ENCODE results near the gene LRRC25.

The LRRC25 gene

GRCh38 chr19:18433735-18434398, 36.4 kb upstream of the LRRC25 start:
- no peaks in the 10 kb centered on the region for H3K27me3 ChIP-seq (ENCODE audit: control insufficient read depth, insufficient read depth, low read length)
- H3K4me3 ChIP-seq (ENCODE audit: low read depth, low read length): peak overlapping the region; percentile 13
- H3K9me3 ChIP-seq (ENCODE audit: control insufficient read depth, insufficient read depth, low read length): no peaks in the 10 kb centered on the region
- H3K4me1 ChIP-seq (ENCODE audit: control insufficient read depth, insufficient read depth, low read length): peaks cover 8% of the 10 kb centered on the region
- H3K9ac ChIP-seq (ENCODE audit: low read depth, low read length): no peak overlapping the region
- H3K36me3 ChIP-seq (ENCODE audit: control insufficient read depth, insufficient read depth, low read length): peaks cover 20% of the 10 kb centered on the region

GRCh38 chr19:18433015-18433691, 35.7 kb upstream of the LRRC25 start:
- Histone ChIP-seq H3K4me1 (ENCODE audit: control insufficient read depth, insufficient read depth, low read length) (peaks cover 7% of the 10 kb centered on the region), H3K9ac (ENCODE audit: low read depth, low read length) (peak overlapping the region; percentile 65), H3K4me3 (ENCODE audit: low read depth, low read length) (peak overlapping the region; percentile 32), H3K27me3 (ENCODE audit: control insufficient read depth, insufficient read depth, low read length) (no peaks in the 10 kb centered on the region), H3K9me3 (ENCODE audit: control insufficient read depth, insufficient read depth, low read length) (no peaks in the 10 kb centered on the region), H3K36me3 (ENCODE audit: control insufficient read depth, insufficient read depth, low read length) (peaks cover 20% of the 10 kb centered on the region)

GRCh38 chr19:18432275-18433014, 35.0 kb upstream of the LRRC25 start:
- H3K9ac ChIP-seq (ENCODE audit: low read depth, low read length): peak overlapping the region; percentile 65
- H3K9me3 ChIP-seq (ENCODE audit: control insufficient read depth, insufficient read depth, low read length): no peaks in the 10 kb centered on the region
- no peaks in the 10 kb centered on the region for H3K27me3 ChIP-seq (ENCODE audit: control insufficient read depth, insufficient read depth, low read length)
- peak overlapping the region; percentile 32 for H3K4me3 ChIP-seq (ENCODE audit: low read depth, low read length)
- H3K36me3 ChIP-seq (ENCODE audit: control insufficient read depth, insufficient read depth, low read length): peaks cover 20% of the 10 kb centered on the region
- peaks cover 7% of the 10 kb centered on the region for H3K4me1 ChIP-seq (ENCODE audit: control insufficient read depth, insufficient read depth, low read length)

GRCh38 chr19:18431351-18432197, 34.2 kb upstream of the LRRC25 start:
- Histone ChIP-seq H3K9me3 (ENCODE audit: control insufficient read depth, insufficient read depth, low read length) (no peaks in the 10 kb centered on the region), H3K4me1 (ENCODE audit: control insufficient read depth, insufficient read depth, low read length) (peaks cover 7% of the 10 kb centered on the region), H3K27me3 (ENCODE audit: control insufficient read depth, insufficient read depth, low read length) (no peaks in the 10 kb centered on the region), H3K4me3 (ENCODE audit: low read depth, low read length) (peak overlapping the region; percentile 22), H3K36me3 (ENCODE audit: control insufficient read depth, insufficient read depth, low read length) (peaks cover 20% of the 10 kb centered on the region), H3K9ac (ENCODE audit: low read depth, low read length) (no peak overlapping the region)

- H3K27me3 ChIP-seq (ENCODE audit: control insufficient read depth, insufficient read depth, low read length): no peaks in the 10 kb centered on the region
- H3K4me1 ChIP-seq (ENCODE audit: control insufficient read depth, insufficient read depth, low read length): peaks cover 4% of the 10 kb centered on the region
- no peak overlapping the region for H3K4me3 ChIP-seq (ENCODE audit: low read depth, low read length)
- H3K9me3 ChIP-seq (ENCODE audit: control insufficient read depth, insufficient read depth, low read length): no peaks in the 10 kb centered on the region
- no peak overlapping the region for H3K9ac ChIP-seq (ENCODE audit: low read depth, low read length)
- H3K36me3 ChIP-seq (ENCODE audit: control insufficient read depth, insufficient read depth, low read length): peaks cover 11% of the 10 kb centered on the region
Measured at GRCh38 chr19:18430417-18431144, 33.2 kb upstream of the LRRC25 start.

- Histone ChIP-seq H3K36me3 (ENCODE audit: control insufficient read depth, insufficient read depth, low read length) (peaks cover 4% of the 10 kb centered on the region), H3K9me3 (ENCODE audit: control insufficient read depth, insufficient read depth, low read length) (no peaks in the 10 kb centered on the region), H3K9ac (ENCODE audit: low read depth, low read length) (peak overlapping the region; percentile 16), H3K27me3 (ENCODE audit: control insufficient read depth, insufficient read depth, low read length) (no peaks in the 10 kb centered on the region), H3K4me3 (ENCODE audit: low read depth, low read length) (peak overlapping the region; percentile 37), H3K4me1 (ENCODE audit: control insufficient read depth, insufficient read depth, low read length) (peaks cover 4% of the 10 kb centered on the region)
Measured at GRCh38 chr19:18429717-18430416, 32.4 kb upstream of the LRRC25 start.

GRCh38 chr19:18428787-18429674, 31.6 kb upstream of the LRRC25 start:
- Histone ChIP-seq H3K9ac (ENCODE audit: low read depth, low read length) (no peak overlapping the region), H3K4me3 (ENCODE audit: low read depth, low read length) (peak overlapping the region; percentile 60), H3K36me3 (ENCODE audit: control insufficient read depth, insufficient read depth, low read length) (no peaks in the 10 kb centered on the region), H3K9me3 (ENCODE audit: control insufficient read depth, insufficient read depth, low read length) (no peaks in the 10 kb centered on the region), H3K4me1 (ENCODE audit: control insufficient read depth, insufficient read depth, low read length) (peaks cover 4% of the 10 kb centered on the region), H3K27me3 (ENCODE audit: control insufficient read depth, insufficient read depth, low read length) (no peaks in the 10 kb centered on the region)

GRCh38 chr19:18428173-18428786, 30.9 kb upstream of the LRRC25 start:
- no peaks in the 10 kb centered on the region for H3K36me3 ChIP-seq (ENCODE audit: control insufficient read depth, insufficient read depth, low read length)
- H3K4me3 ChIP-seq (ENCODE audit: low read depth, low read length): peak overlapping the region; percentile 60
- H3K9me3 ChIP-seq (ENCODE audit: control insufficient read depth, insufficient read depth, low read length): no peaks in the 10 kb centered on the region
- H3K27me3 ChIP-seq (ENCODE audit: control insufficient read depth, insufficient read depth, low read length): no peaks in the 10 kb centered on the region
- H3K9ac ChIP-seq (ENCODE audit: low read depth, low read length): no peak overlapping the region
- H3K4me1 ChIP-seq (ENCODE audit: control insufficient read depth, insufficient read depth, low read length): peaks cover 7% of the 10 kb centered on the region

GRCh38 chr19:18427743-18428113, 30.3 kb upstream of the LRRC25 start:
- Histone ChIP-seq H3K36me3 (ENCODE audit: control insufficient read depth, insufficient read depth, low read length) (no peaks in the 10 kb centered on the region), H3K9me3 (ENCODE audit: control insufficient read depth, insufficient read depth, low read length) (no peaks in the 10 kb centered on the region), H3K4me3 (ENCODE audit: low read depth, low read length) (no peak overlapping the region), H3K4me1 (ENCODE audit: control insufficient read depth, insufficient read depth, low read length) (peaks cover 6% of the 10 kb centered on the region), H3K27me3 (ENCODE audit: control insufficient read depth, insufficient read depth, low read length) (no peaks in the 10 kb centered on the region), H3K9ac (ENCODE audit: low read depth, low read length) (no peak overlapping the region)
